HCT116 (cell line): Measurements from ENCODE around the gene RBM33. TPM values are rescaled to one million over a fixed set of nuclear protein-coding genes. Genes with fewer than 3 reads are reported as not detected.

Experiments used
- ATAC-seq: fragments of 200-7000 bp; cut with Tn5 transposase; 2 replicates; pipeline ENCODE4 v1.9.1; 2020; ENCODE audit warnings: mild to moderate bottlenecking, moderate library complexity
- BruUV-seq: library from RNA; stranded (reverse); fragments of 400-500 nt; replicated peaks from 2 replicates; lab custom pipeline; 2021; lab: Mats Ljungman, UMichigan
- CTCF ChIA-PET: fragments of 300-600 bp; sonication (Branson Sonifier 250); formaldehyde crosslinking; loops from one replicate; lab custom pipeline; 2021; ENCODE audit warnings: antibody characterized with exemption; lab: Charles Lee
- POLR2A ChIA-PET: fragments of 300-600, 350-600 bp; sonication (Branson Sonifier 250); formaldehyde crosslinking; loops from one replicate; lab custom pipeline; 2021; ENCODE audit warnings: antibody characterized with exemption; lab: Charles Lee
- RAD21 ChIA-PET, 2 experiments: fragments of 300-600 bp; sonication (Branson Sonifier 250); formaldehyde crosslinking; loops; one replicate each; lab custom pipeline; 2023; ENCODE audit warnings: low total read pairs in 2 of 2; ENCODE audit not compliant: uncharacterized antibody in 2 of 2, unreplicated experiment in 2 of 2, low non-redundant PET in 1 of 2; lab: Charles Lee
- DNase-seq: peaks from one replicate; pipeline ENCODE4 v3.0.0-alpha.2; 2010; ENCODE audit warnings: low read depth, low spot score
- H2AFZ ChIP-seq: fragments of 200-600 bp; shearing (Covaris generic), sonication (generic); 2 replicates; pipeline ENCODE4 v1.6.1; 2017; ENCODE audit warnings: low read depth, mixed run types, mixed read lengths, antibody characterized with exemption, low read length; ENCODE audit not compliant: poor library complexity, severe bottlenecking
- H3K27ac ChIP-seq: 2 replicates; pipeline ENCODE4 v1.5.1; 2012; ENCODE audit warnings: low read depth, low read length
- H3K27me3 ChIP-seq: fragments of 200-600 bp; sonication (generic); 2 replicates; pipeline ENCODE4 v1.6.1; 2016; ENCODE audit warnings: mixed run types, low read length, mixed read lengths; ENCODE audit not compliant: insufficient read depth
- H3K36me3 ChIP-seq, 2 experiments: fragments of 200-500 bp in 1 of 2; fragments of 200-600 bp in 1 of 2; sonication (Bioruptor generic) in 1 of 2; sonication (generic) in 1 of 2; 2 replicates each; pipeline versions ENCODE4 v1.5.1 to v1.6.1; 2014 to 2016; ENCODE audit warnings: low read length in 2 of 2, inconsistent platforms in 1 of 2, mixed read lengths in 1 of 2, mixed run types in 1 of 2; ENCODE audit not compliant: insufficient read depth in 2 of 2, control insufficient read depth in 1 of 2
- H3K4me1 ChIP-seq, 2 experiments: fragments of 200-600 bp in 1 of 2; sonication (generic) in 1 of 2; 2 replicates each; pipeline versions ENCODE4 v1.5.1 to v1.6.1; 2012 to 2017; ENCODE audit warnings: low read length in 2 of 2, inconsistent platforms in 1 of 2, mild to moderate bottlenecking in 1 of 2, mixed read lengths in 1 of 2, mixed run types in 1 of 2, moderate library complexity in 1 of 2; ENCODE audit not compliant: insufficient read depth in 2 of 2, control insufficient read depth in 1 of 2
- H3K4me2 ChIP-seq: fragments of 200-600 bp; sonication (generic); 2 replicates; pipeline ENCODE4 v1.6.1; 2017; ENCODE audit warnings: mixed run types, low read length, mixed read lengths
- H3K4me3 ChIP-seq, 2 experiments: fragments of 200-600 bp in 1 of 2; sonication (generic) in 1 of 2; replicated peaks in 1 of 2; 2 replicates each; pipeline ENCODE4 v1.5.1; 2011 to 2016; ENCODE audit warnings: low read length in 2 of 2, control low read depth in 1 of 2, low read depth in 1 of 2, mild to moderate bottlenecking in 1 of 2, mixed read lengths in 1 of 2, mixed run types in 1 of 2
- H3K79me2 ChIP-seq: fragments of 200-600 bp; sonication (generic); 2 replicates; pipeline ENCODE4 v1.6.1; 2017; ENCODE audit warnings: mild to moderate bottlenecking, mixed run types, low read length, moderate library complexity, mixed read lengths; ENCODE audit not compliant: insufficient read depth
- H3K9ac ChIP-seq: fragments of 200-600 bp; sonication (generic); 2 replicates; pipeline ENCODE4 v1.6.1; 2016; ENCODE audit warnings: low read length, mixed read lengths
- H3K9me2 ChIP-seq: fragments of 200-600 bp; sonication (generic), shearing (Covaris generic); 2 replicates; pipeline ENCODE4 v1.6.1; 2017; ENCODE audit warnings: mixed run types, mild to moderate bottlenecking, moderate library complexity; ENCODE audit not compliant: insufficient read depth
- H3K9me3 ChIP-seq, 2 experiments: fragments of 200-500 bp in 1 of 2; fragments of 200-600 bp in 1 of 2; sonication (Bioruptor generic) in 1 of 2; sonication (generic) in 1 of 2; 2 replicates each; pipeline ENCODE4 v1.6.1; 2014 to 2017; ENCODE audit warnings: low read length in 2 of 2, mixed read lengths in 2 of 2, inconsistent platforms in 1 of 2, low read depth in 1 of 2, mild to moderate bottlenecking in 1 of 2, mixed run types in 1 of 2, moderate library complexity in 1 of 2; ENCODE audit not compliant: control insufficient read depth in 1 of 2, insufficient read depth in 1 of 2
- H4K20me1 ChIP-seq: fragments of 200-600 bp; sonication (generic), shearing (Covaris generic); 2 replicates; pipeline ENCODE4 v1.6.1; 2017; ENCODE audit warnings: mixed run types, mild to moderate bottlenecking, moderate library complexity; ENCODE audit not compliant: insufficient read depth
- ATF3 ChIP-seq: IDR thresholded peaks from 2 replicates; pipeline ENCODE4 v1.6.1; 2012
- CEBPB ChIP-seq: IDR thresholded peaks from 2 replicates; pipeline ENCODE4 v1.6.1; 2012; ENCODE audit warnings: low read depth
- CTCF ChIP-seq, 3 experiments: fragments of 200-600 bp in 1 of 3; sonication (generic) in 1 of 3; IDR thresholded peaks in 2 of 3; conservative IDR thresholded peaks in 1 of 3; 2 replicates each; pipeline ENCODE4 v1.5.1; 2012 to 2017; ENCODE audit warnings: low read depth in 2 of 3, low read length in 2 of 3, antibody characterized with exemption in 1 of 3, borderline replicate concordance in 1 of 3, control low read depth in 1 of 3, mild to moderate bottlenecking in 1 of 3, mixed read lengths in 1 of 3, mixed run types in 1 of 3, moderate library complexity in 1 of 3; ENCODE audit not compliant: insufficient read depth in 1 of 3
- EGR1 ChIP-seq: IDR thresholded peaks from 2 replicates; pipeline ENCODE4 v1.6.1; 2012; ENCODE audit warnings: low read depth
- FOSL1 ChIP-seq: IDR thresholded peaks from 2 replicates; pipeline ENCODE4 v1.6.1; 2012; ENCODE audit warnings: low read depth
- POLR2A ChIP-seq: IDR thresholded peaks from 2 replicates; pipeline ENCODE4 v1.7.0; 2011; ENCODE audit warnings: borderline replicate concordance; ENCODE audit not compliant: insufficient read depth, insufficient read length; ENCODE audit errors: extremely low read depth
- POLR2AphosphoS5 ChIP-seq: IDR thresholded peaks from 2 replicates; pipeline ENCODE4 v1.6.1; 2011; ENCODE audit warnings: mild to moderate bottlenecking, low read depth, low read length, moderate library complexity
- SIN3A ChIP-seq: IDR thresholded peaks from 2 replicates; pipeline ENCODE4 v1.6.1; 2012; ENCODE audit warnings: low read depth
- SRF ChIP-seq: IDR thresholded peaks from 2 replicates; pipeline ENCODE4 v1.6.1; 2012; ENCODE audit warnings: low read depth
- intact Hi-C: fragments of 100-400 bp; cut with micrococcal nuclease; formaldehyde crosslinking; loops from 2 replicates; pipeline ENCODE4 v1.10.0; 2022
- total RNA-seq: library from RNA; stranded (reverse); gene quantifications from one replicate; pipeline ENCODE4 v1.2.1, GENCODE V29; 2021; ENCODE audit not compliant: unreplicated experiment

RBM33 gene
- total RNA-seq, 1 experiment from 2014 or later: 64.3 TPM

DNA sequence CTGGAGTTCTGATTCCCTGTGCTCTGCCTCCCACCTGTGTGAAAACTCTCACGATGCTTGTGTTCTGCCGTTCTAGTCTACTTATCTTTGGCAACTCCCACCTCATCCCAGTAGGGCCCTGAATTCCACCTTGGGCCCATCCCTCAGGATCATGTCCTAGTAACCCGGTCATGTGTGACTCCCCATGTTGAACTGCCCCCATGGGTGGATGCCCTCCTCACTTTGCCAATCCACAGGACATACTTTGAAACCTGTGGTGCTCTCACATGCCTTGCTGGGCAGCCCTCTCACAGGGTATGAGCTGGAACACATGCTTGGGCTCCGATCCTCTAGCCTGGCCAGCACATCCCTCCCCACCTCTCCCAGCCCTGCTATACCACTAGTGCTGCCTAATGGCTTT is 3.8 kb upstream of the RBM33 start:
- TF ChIP-seq POLR2AphosphoS5: no peak
- TF ChIP-seq CEBPB: no peak
- no peak for TF ChIP-seq ATF3
- TF ChIP-seq POLR2A: no peak
- no peak overlapping the region for H2AFZ ChIP-seq
- peaks cover 0 to 8% of the 10 kb centered on the region in 2 experiments; a peak in 2 of 4 replicates for H3K4me1 ChIP-seq
- no peak overlapping the region for H3K27ac ChIP-seq
- no TSS peak for BruUV-seq
- ATAC-seq (no peak), DNase-seq (no peak)
- no peaks in the 10 kb centered on the region for H3K27me3 ChIP-seq
- peaks cover 0 to 9% of the 10 kb centered on the region in 2 experiments; a peak in 1 of 4 replicates for H3K36me3 ChIP-seq
- no peak overlapping the region for H3K9ac ChIP-seq
- RAD21 ChIA-PET: no interaction called here
- POLR2A ChIA-PET: no interaction called here
- no peaks in the 10 kb centered on the region for H3K9me3 ChIP-seq
- H3K9me2 ChIP-seq: no peaks in the 10 kb centered on the region; the same call in 1 of the 2 replicates
- intact Hi-C loops: no loop called here
- H3K79me2 ChIP-seq: peaks cover 15% of the 10 kb centered on the region
- no peak overlapping the region for H3K4me3 ChIP-seq
- H4K20me1 ChIP-seq: no peaks in the 10 kb centered on the region
- CTCF ChIA-PET: no interaction called here
- H3K4me2 ChIP-seq: no peak overlapping the region

DNA sequence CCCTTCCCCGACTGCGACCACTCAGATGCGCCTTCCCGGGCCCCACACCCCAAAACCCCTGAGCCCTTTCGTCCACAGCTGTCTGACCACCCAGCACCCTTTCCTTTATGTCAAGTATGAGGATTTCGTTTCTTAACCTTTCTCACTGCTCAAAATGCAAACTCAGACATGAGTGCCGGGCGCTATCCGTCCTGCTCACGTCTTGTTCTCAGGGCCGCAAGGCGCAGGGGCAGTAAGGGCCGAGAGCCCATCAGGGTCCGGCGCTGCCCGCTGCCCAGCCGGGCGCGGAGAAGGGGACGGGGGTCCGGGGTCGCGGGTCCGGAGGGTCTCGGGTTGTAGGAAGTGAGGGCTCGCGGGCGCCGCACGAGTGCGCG is 670 bp upstream of the RBM33 start:
- peaks cover 5 to 9% of the 10 kb centered on the region in 2 experiments; a peak in 2 of 4 replicates for H3K9me3 ChIP-seq
- H3K27ac ChIP-seq: peak overlapping the region; percentile 98
- peak overlapping the region; percentile 78 for H3K4me2 ChIP-seq
- no TSS peak for BruUV-seq
- RAD21 ChIA-PET: no interaction called here
- CTCF ChIA-PET: interaction anchor here (1.1 kb wide), 2 partner anchors 15 to 45 kb away, joined by 3 to 5 read pairs; no protein-coding TSS in a partner anchor
- no peaks in the 10 kb centered on the region for H3K27me3 ChIP-seq
- H3K4me1 ChIP-seq: peaks cover 7 to 13% of the 10 kb centered on the region in 2 experiments; a peak in 2 of 4 replicates
- ATAC-seq (no peak; the same call in 1 of the 2 replicates), DNase-seq (no peak)
- H3K9me2 ChIP-seq: no peaks in the 10 kb centered on the region; the same call in 1 of the 2 replicates
- H3K9ac ChIP-seq: peak overlapping the region; percentile 93
- H3K4me3 ChIP-seq: peak overlapping the region; percentile 91 to 95
- peaks cover 46% of the 10 kb centered on the region for H3K79me2 ChIP-seq
- intact Hi-C loops: no loop called here
- peaks cover 2 to 29% of the 10 kb centered on the region in 2 experiments; a peak in 2 of 4 replicates for H3K36me3 ChIP-seq
- no peaks in the 10 kb centered on the region for H4K20me1 ChIP-seq
- no peak for TF ChIP-seq EGR1
- no peak for TF ChIP-seq FOSL1
- no peak for TF ChIP-seq SRF
- TF ChIP-seq SIN3A: no peak
- no peak for TF ChIP-seq CTCF (IDR thresholded peaks at IDR 0.05 in 2 of 3, conservative IDR thresholded peaks at IDR 0.05 in 1 of 3; ENCODE audit: borderline replicate concordance in 1 of 3, insufficient read depth in 1 of 3, low read depth in 2 of 3, low read length in 2 of 3)
- POLR2A ChIA-PET: no interaction called here
- H2AFZ ChIP-seq: peak overlapping the region; percentile 71
